Measurements from ENCODE around the gene NECTIN3. TPM values are rescaled to one million over a fixed set of nuclear protein-coding genes. Genes with fewer than 3 reads are reported as not detected.

The NECTIN3 gene
- polyA plus RNA-seq (2013), result 202 and 213 TPM in 2 replicates

- Histone ChIP-seq H2BK5ac (ENCODE audit: low read depth, low read length, poor library complexity) (peak within 1 kb of the TSS; percentile 98), H2AK5ac (ENCODE audit: low read length) (peak within 1 kb of the TSS; percentile 72), H3K4ac (ENCODE audit: low read depth, low read length) (peak within 1 kb of the TSS; percentile 98), H2BK12ac (ENCODE audit: low read length) (peak within 1 kb of the TSS; percentile 85), H3K9me3 (ENCODE audit: insufficient read depth, low read depth, low read length) (no peaks in the 10 kb centered on the region), H3K23ac (ENCODE audit: low read length) (no peak within 1 kb of the TSS), H4K91ac (ENCODE audit: low read depth, low read length) (peak within 1 kb of the TSS; percentile 97), H3K27ac (ENCODE audit: low read depth, low read length) (peak within 1 kb of the TSS; percentile 97), H3K4me2 (ENCODE audit: low read length) (peak within 1 kb of the TSS; percentile 75), H4K8ac (ENCODE audit: low read depth, low read length) (peak within 1 kb of the TSS; percentile 96), H3K4me3 (ENCODE audit: low read depth, low read length) (peak within 1 kb of the TSS; percentile 96), H3K4me1 (ENCODE audit: control insufficient read depth in 1 of 2, insufficient read depth in 2 of 2, low read length in 2 of 2) (peaks cover 0 to 4% of the 10 kb centered on the region in 2 experiments), H2BK120ac (ENCODE audit: insufficient read depth, low read length, poor library complexity) (peak within 1 kb of the TSS; percentile 92), H3K18ac (ENCODE audit: low read length) (peak within 1 kb of the TSS; percentile 99), H4K12ac (ENCODE audit: low read depth, low read length) (peak within 1 kb of the TSS; percentile 86), H3K9ac (ENCODE audit: low read length) (peak within 1 kb of the TSS; percentile 94), H3K79me1 (ENCODE audit: low read length) (peaks cover 24% of the 10 kb centered on the region), H3K14ac (ENCODE audit: low read length) (peak within 1 kb of the TSS; percentile 98), H3K79me2 (ENCODE audit: control insufficient read depth, insufficient read depth, low read length, poor library complexity) (peaks cover 23% of the 10 kb centered on the region), H2AFZ (ENCODE audit: insufficient read depth, low read length, poor library complexity) (peak within 1 kb of the TSS; percentile 90), H3K36me3 (ENCODE audit: control insufficient read depth in 1 of 2, insufficient read depth in 2 of 2, low read length in 2 of 2) (no peaks in the 10 kb centered on the region), H3K27me3 (ENCODE audit: insufficient read depth, low read length) (no peaks in the 10 kb centered on the region)
- WGBS (ENCODE audit: extremely low coverage, insufficient coverage, insufficient read length), result no CpG with 5 or more reads among the region's 79 CpGs
- peak; percentile 70 to 71 for DNase-seq
These were observed at the start of gene NECTIN3 for GRCh38 chr3:111071257-111072030. Gene NECTIN3, plus strand, starts transcription at chr3:111071816. Its CDS starts 202 bp downstream, at chr3:111072018.

GRCh38 chr3:111027868-111028267 lies 43.7 kb upstream of the NECTIN3 start:
- H3K9ac ChIP-seq (ENCODE audit: low read length), result no peak overlapping the region
- H3K14ac ChIP-seq (ENCODE audit: low read length), result no peak overlapping the region
- H2AFZ ChIP-seq (ENCODE audit: insufficient read depth, low read length, poor library complexity), result no peak overlapping the region
- H3K79me2 ChIP-seq (ENCODE audit: control insufficient read depth, insufficient read depth, low read length, poor library complexity), result no peaks in the 10 kb centered on the region
- no peak overlapping the region for H2BK120ac ChIP-seq (ENCODE audit: insufficient read depth, low read length, poor library complexity)
- no peak overlapping the region for H3K4me2 ChIP-seq (ENCODE audit: low read length)
- no peak overlapping the region for H4K8ac ChIP-seq (ENCODE audit: low read depth, low read length)
- H3K36me3 ChIP-seq (ENCODE audit: control insufficient read depth in 1 of 2, insufficient read depth in 2 of 2, low read length in 2 of 2), result no peaks in the 10 kb centered on the region
- H4K91ac ChIP-seq (ENCODE audit: low read depth, low read length), result no peak overlapping the region
- no peak overlapping the region for H3K23ac ChIP-seq (ENCODE audit: low read length)
- H2AK5ac ChIP-seq (ENCODE audit: low read length), result no peak overlapping the region
- no peak overlapping the region for H3K18ac ChIP-seq (ENCODE audit: low read length)
- no peak overlapping the region for H2BK12ac ChIP-seq (ENCODE audit: low read length)
- H4K12ac ChIP-seq (ENCODE audit: low read depth, low read length), result no peak overlapping the region
- no peaks in the 10 kb centered on the region for H3K27me3 ChIP-seq (ENCODE audit: insufficient read depth, low read length)
- H2BK5ac ChIP-seq (ENCODE audit: low read depth, low read length, poor library complexity), result no peak overlapping the region
- H3K4me1 ChIP-seq (ENCODE audit: control insufficient read depth in 1 of 2, insufficient read depth in 2 of 2, low read length in 2 of 2), result no peaks in the 10 kb centered on the region
- H3K9me3 ChIP-seq (ENCODE audit: insufficient read depth, low read depth, low read length), result no peaks in the 10 kb centered on the region
- no peak overlapping the region for H3K27ac ChIP-seq (ENCODE audit: low read depth, low read length)
- no peak overlapping the region for H3K4ac ChIP-seq (ENCODE audit: low read depth, low read length)
- no peak for DNase-seq
- no peak overlapping the region for H3K4me3 ChIP-seq (ENCODE audit: low read depth, low read length)
- no CpG with 5 or more reads among the region's 1 CpG for WGBS (ENCODE audit: extremely low coverage, insufficient coverage, insufficient read length)
- H3K79me1 ChIP-seq (ENCODE audit: low read length), result no peaks in the 10 kb centered on the region

- Histone ChIP-seq H3K36me3 (ENCODE audit: control insufficient read depth in 1 of 2, insufficient read depth in 2 of 2, low read length in 2 of 2) (no peaks in the 10 kb centered on the region), H3K23ac (ENCODE audit: low read length) (no peak overlapping the region), H3K9ac (ENCODE audit: low read length) (no peak overlapping the region), H4K12ac (ENCODE audit: low read depth, low read length) (no peak overlapping the region), H3K79me2 (ENCODE audit: control insufficient read depth, insufficient read depth, low read length, poor library complexity) (no peaks in the 10 kb centered on the region), H4K91ac (ENCODE audit: low read depth, low read length) (no peak overlapping the region), H3K27ac (ENCODE audit: low read depth, low read length) (no peak overlapping the region), H3K18ac (ENCODE audit: low read length) (no peak overlapping the region), H2AFZ (ENCODE audit: insufficient read depth, low read length, poor library complexity) (no peak overlapping the region), H3K4ac (ENCODE audit: low read depth, low read length) (no peak overlapping the region), H2AK5ac (ENCODE audit: low read length) (no peak overlapping the region), H2BK120ac (ENCODE audit: insufficient read depth, low read length, poor library complexity) (no peak overlapping the region), H3K4me1 (ENCODE audit: control insufficient read depth in 1 of 2, insufficient read depth in 2 of 2, low read length in 2 of 2) (no peaks in the 10 kb centered on the region), H3K79me1 (ENCODE audit: low read length) (peaks cover 2% of the 10 kb centered on the region), H3K27me3 (ENCODE audit: insufficient read depth, low read length) (no peaks in the 10 kb centered on the region), H3K9me3 (ENCODE audit: insufficient read depth, low read depth, low read length) (peaks cover 4% of the 10 kb centered on the region), H3K14ac (ENCODE audit: low read length) (no peak overlapping the region), H2BK12ac (ENCODE audit: low read length) (no peak overlapping the region), H3K4me2 (ENCODE audit: low read length) (no peak overlapping the region), H2BK5ac (ENCODE audit: low read depth, low read length, poor library complexity) (no peak overlapping the region), H4K8ac (ENCODE audit: low read depth, low read length) (no peak overlapping the region), H3K4me3 (ENCODE audit: low read depth, low read length) (no peak overlapping the region)
- DNase-seq, result no peak
- no CpG with 5 or more reads among the region's 2 CpGs for WGBS (ENCODE audit: extremely low coverage, insufficient coverage, insufficient read length)
These were observed 40.1 kb upstream of the NECTIN3 start for GRCh38 chr3:111031538-111031937.

- Histone ChIP-seq H3K4ac (ENCODE audit: low read depth, low read length) (no peak overlapping the region), H3K9me3 (ENCODE audit: insufficient read depth, low read depth, low read length) (peaks cover 4% of the 10 kb centered on the region), H2AK5ac (ENCODE audit: low read length) (no peak overlapping the region), H4K12ac (ENCODE audit: low read depth, low read length) (no peak overlapping the region), H2BK120ac (ENCODE audit: insufficient read depth, low read length, poor library complexity) (no peak overlapping the region), H2BK5ac (ENCODE audit: low read depth, low read length, poor library complexity) (no peak overlapping the region), H4K91ac (ENCODE audit: low read depth, low read length) (no peak overlapping the region), H3K14ac (ENCODE audit: low read length) (no peak overlapping the region), H3K18ac (ENCODE audit: low read length) (no peak overlapping the region), H3K4me3 (ENCODE audit: low read depth, low read length) (no peak overlapping the region), H2AFZ (ENCODE audit: insufficient read depth, low read length, poor library complexity) (no peak overlapping the region), H2BK12ac (ENCODE audit: low read length) (no peak overlapping the region), H3K27ac (ENCODE audit: low read depth, low read length) (peak overlapping the region; percentile 8), H3K79me2 (ENCODE audit: control insufficient read depth, insufficient read depth, low read length, poor library complexity) (no peaks in the 10 kb centered on the region), H3K79me1 (ENCODE audit: low read length) (peaks cover 2% of the 10 kb centered on the region), H3K4me2 (ENCODE audit: low read length) (no peak overlapping the region), H3K36me3 (ENCODE audit: control insufficient read depth in 1 of 2, insufficient read depth in 2 of 2, low read length in 2 of 2) (no peaks in the 10 kb centered on the region), H4K8ac (ENCODE audit: low read depth, low read length) (no peak overlapping the region), H3K4me1 (ENCODE audit: control insufficient read depth in 1 of 2, insufficient read depth in 2 of 2, low read length in 2 of 2) (no peaks in the 10 kb centered on the region), H3K23ac (ENCODE audit: low read length) (no peak overlapping the region), H3K27me3 (ENCODE audit: insufficient read depth, low read length) (no peaks in the 10 kb centered on the region), H3K9ac (ENCODE audit: low read length) (no peak overlapping the region)
- peak; percentile 38 to 79 for DNase-seq
- no CpG with 5 or more reads among the region's 3 CpGs for WGBS (ENCODE audit: extremely low coverage, insufficient coverage, insufficient read length)
These were observed 38.9 kb upstream of the NECTIN3 start for GRCh38 chr3:111032677-111033076.
